GM18499 (cell line): Measurements from ENCODE around the gene GATA1.
"Not testable (repeated sequence)": the region's sequence is repeated elsewhere in the genome, so short reads cannot be mapped to it uniquely, and the experiment has no call there.

Source experiments
- ATAC-seq: cut with Tn5 transposase; IDR thresholded peaks from one replicate; pipeline ENCODE4 v1.9.1; 2021; ENCODE audit warnings: moderate number of reproducible peaks; ENCODE audit not compliant: insufficient read depth, unreplicated experiment

GATA1 gene

GRCh38 chrX:48806081-48806480, 19.7 kb downstream of the GATA1 start:
- ATAC-seq = no peak

DNA sequence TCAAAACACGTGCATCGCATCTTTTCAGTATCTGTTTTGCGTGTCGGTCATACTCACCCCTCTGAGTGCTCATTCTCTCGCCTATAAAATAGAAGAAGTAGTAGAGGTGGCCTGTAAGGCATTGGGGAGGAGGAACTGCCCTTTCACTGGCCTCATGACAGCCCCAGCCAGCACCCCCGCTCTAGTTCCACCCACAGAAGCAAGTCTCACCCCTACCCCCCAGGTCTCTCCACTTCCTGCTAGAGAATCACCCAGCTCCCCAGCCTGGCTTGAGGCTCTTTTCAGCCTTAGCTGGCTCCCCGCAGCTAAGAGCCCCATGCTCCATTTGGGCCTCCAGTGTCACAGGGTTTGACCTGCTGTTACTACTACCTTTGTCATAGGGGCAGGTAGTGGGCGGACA, 27.3 kb downstream of the GATA1 start:
- ATAC-seq = no peak

DNA sequence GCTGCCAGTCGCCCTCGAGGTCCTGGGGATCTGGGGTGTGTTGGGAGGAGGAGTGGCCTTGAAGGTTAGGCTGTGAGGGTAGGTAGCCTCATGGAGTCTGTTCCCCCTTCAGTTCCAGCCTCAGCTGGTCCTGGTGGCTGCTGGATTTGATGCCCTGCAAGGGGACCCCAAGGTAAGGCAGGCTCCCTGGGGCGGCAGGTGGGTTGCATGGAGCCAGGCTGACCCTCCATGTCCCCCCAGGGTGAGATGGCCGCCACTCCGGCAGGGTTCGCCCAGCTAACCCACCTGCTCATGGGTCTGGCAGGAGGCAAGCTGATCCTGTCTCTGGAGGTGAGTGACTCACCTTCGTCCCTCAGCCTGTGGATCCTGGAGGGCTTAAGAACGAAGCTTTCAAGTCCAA, 28.3 kb downstream of the GATA1 start:
- ATAC-seq = no peak

DNA sequence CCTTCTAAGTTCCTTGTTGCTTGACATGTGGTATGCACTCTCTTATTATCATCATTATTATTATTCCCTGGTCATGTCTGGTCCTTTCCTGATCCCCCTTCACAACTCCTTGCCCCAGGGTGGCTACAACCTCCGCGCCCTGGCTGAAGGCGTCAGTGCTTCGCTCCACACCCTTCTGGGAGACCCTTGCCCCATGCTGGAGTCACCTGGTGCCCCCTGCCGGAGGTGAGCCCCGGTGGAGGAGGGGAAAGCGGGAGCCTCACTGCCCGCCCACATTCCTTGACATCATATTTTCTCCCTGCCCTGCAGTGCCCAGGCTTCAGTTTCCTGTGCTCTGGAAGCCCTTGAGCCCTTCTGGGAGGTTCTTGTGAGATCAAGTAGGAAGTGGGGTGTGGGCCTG, 28.9 kb downstream of the GATA1 start:
- no peak for ATAC-seq

DNA sequence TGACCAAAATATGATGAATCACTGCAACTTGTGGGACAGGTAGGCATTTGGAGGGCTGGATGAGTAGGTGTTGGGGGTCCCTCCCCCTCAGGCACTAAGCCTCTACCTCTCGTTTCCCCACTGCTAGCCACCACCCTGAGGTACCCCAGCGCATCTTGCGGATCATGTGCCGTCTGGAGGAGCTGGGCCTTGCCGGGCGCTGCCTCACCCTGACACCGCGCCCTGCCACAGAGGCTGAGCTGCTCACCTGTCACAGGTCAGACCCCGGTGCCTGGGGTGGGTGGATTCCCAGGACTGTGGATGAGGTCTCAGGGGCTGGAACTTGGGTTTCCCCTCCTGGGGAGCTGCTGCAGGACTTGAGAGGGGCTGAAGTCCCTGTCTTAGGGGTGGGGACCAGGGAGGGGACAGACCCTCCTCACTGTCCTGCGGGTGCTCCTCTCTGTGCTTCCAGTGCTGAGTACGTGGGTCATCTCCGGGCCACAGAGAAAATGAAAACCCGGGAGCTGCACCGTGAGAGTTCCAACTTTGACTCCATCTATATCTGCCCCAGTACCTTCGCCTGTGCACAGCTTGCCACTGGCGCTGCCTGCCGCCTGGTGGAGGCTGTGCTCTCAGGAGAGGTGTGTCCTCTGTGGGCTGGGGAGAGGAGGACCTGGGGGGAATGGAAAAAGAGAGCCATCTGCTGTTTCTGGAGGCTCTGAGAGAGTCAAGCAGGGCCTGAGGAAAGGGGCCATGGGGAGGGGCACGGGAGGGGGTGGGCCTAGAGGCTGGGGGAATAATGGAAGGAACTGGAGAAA, 29.8 kb downstream of the GATA1 start:
- no peak for ATAC-seq

DNA sequence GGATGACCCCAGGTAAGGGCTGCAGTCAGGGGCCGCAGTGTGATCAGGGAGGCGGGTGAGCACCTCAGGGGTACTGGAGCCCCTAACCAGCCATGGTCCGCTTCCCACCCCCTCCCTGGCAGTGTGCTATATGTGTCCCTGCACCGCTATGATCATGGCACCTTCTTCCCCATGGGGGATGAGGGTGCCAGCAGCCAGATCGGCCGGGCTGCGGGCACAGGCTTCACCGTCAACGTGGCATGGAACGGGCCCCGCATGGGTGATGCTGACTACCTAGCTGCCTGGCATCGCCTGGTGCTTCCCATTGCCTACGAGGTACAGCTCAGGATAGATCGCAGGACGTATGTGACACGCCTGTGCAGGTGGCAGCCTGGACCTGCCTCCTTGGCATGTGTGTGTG, 31.7 kb downstream of the GATA1 start:
- no peak for ATAC-seq

DNA sequence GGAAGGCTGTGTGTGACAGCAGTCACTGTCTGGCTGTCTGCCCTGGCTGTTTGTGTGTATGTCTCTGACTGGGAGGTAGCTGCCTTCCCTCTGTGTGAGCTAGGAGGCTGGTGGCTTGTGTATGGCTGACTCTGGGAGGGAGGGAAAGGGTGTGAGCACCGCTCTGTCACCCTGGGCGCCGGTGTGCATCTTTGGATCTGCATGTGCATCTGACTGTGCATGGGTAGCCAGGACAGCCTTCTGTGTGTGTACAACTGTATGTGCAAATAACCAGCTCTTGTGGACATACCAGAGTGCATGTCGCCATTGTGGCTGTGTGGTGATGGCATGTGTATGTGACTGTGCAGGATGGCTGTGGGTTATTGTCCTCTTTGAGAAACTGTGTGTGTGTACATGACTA, 32.5 kb downstream of the GATA1 start:
- ATAC-seq = no peak

DNA sequence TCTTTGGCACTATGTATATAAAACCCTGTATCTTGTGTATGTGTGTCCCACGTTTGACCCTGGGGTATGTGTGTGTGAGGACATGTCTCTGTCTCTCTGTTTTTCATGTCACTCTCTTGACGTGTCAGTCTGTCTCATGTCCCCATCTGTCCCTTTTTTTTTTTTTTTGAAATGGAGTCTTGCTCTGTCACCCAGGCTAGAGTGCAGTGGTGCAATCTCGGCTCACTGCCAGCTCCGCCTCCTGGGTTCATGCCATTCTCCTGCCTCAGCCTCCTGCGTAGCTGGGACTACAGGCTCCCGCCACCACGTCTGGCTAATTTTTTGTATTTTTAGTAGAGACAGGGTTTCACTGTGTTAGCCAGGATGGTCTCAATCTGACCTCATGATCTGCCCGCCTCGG, 33.0 kb downstream of the GATA1 start:
- ATAC-seq = not testable (repeated sequence)

- ATAC-seq = no peak
Observed at GRCh38 chrX:48823053-48823452, 36.7 kb downstream of the GATA1 start.

DNA sequence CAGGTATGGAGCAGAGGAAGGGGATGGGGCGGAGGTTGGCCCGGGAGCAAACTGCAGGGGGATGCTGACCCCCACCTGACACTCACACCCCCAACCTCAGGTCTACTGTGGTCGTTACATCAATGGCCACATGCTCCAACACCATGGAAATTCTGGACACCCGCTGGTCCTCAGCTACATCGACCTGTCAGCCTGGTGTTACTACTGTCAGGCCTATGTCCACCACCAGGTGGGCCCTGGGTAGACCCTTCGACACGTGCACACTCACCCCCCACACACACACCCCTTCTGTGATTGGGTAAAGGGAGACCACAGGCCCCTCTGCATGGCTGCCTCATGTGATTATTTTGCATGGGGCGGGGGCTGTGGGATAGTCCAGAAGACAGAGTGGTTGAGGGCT, 37.7 kb downstream of the GATA1 start:
- no peak for ATAC-seq

DNA sequence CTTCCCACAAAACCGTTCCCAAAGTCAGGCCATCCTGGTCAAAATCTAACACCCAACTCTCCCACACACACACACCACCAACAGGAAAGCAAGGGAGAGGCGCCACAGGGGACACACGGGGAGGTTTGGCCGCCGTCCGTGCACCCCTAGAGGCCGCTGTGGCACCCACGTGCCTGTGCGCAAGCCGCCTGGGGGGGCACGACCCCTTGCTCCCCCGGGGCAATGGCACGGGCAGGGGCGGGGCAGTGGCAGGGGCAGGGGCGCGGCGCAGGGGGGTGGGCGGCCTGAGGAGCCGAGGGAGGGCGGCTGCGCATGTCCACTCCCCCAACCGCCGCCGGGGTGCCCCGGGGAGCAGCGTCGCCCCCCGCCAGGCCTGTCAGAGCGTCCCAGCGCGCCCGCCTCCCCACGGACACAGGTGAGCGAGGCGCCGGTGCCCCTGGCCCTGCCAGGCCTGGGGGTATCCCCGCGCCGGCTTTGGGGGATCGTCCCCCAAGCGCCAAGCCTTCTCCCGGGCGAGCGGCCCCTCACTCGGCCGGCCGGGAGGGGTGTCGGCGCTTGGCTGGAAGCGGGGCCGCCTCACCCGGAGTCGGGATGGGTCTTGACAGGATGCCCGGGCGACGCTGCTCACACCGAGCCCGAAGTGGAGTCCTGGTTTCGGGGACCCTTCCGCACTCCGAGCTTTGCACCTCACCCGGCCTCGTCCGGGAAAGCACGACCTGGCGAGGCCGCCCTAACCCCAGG, 39.9 kb downstream of the GATA1 start, which contains the start of gene ERAS:
Gene ERAS (plus strand): TSS at position 379 of the 741 bp plus-strand sequence. CDS start 2,611 bp downstream, outside the sequence.
- no peak for ATAC-seq

DNA sequence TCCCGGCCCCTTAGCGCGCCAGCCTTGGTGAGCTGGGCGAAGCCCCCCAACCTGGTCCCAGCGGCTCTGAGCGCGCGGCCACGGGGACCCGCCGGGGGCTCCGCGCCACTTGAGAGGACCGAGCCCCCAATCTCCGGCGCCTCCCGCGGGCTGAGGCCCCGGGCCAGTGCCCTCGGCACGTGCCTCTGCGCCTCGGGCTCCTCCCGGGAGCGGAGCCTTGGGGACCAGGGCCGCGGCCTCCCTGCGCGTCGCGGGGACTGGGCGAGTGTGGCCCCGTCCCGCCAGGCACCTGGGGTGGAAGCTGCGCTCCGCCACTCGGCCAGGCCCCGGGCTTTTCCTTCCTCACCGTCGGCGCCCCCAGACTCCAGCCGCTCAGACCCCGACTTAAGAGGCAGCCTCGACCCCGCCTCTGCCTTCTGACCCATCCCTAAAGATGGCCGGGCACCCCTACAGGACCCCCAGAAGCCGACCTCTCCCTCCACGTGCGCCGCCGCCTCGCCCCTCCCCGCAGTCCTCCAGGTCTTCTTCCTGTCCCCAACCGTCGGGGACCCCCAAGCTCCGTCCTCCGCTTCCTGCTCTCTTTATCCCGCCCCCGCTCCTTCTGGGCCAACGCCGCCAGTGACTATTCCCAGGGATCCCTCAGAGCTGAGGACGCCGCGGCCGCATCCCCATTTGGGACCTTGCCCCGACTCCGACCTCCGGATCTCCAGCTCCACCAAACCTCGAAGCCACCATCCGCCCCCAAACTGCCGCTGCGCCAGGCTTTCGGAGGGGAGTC, 40.7 kb downstream of the GATA1 start:
- ATAC-seq = no peak

GRCh38 chrX:48827654-48827968, 41.2 kb downstream of the GATA1 start:
- ATAC-seq = no peak

GRCh38 chrX:48829016-48829735, 42.8 kb downstream of the GATA1 start:
- ATAC-seq = no peak

DNA sequence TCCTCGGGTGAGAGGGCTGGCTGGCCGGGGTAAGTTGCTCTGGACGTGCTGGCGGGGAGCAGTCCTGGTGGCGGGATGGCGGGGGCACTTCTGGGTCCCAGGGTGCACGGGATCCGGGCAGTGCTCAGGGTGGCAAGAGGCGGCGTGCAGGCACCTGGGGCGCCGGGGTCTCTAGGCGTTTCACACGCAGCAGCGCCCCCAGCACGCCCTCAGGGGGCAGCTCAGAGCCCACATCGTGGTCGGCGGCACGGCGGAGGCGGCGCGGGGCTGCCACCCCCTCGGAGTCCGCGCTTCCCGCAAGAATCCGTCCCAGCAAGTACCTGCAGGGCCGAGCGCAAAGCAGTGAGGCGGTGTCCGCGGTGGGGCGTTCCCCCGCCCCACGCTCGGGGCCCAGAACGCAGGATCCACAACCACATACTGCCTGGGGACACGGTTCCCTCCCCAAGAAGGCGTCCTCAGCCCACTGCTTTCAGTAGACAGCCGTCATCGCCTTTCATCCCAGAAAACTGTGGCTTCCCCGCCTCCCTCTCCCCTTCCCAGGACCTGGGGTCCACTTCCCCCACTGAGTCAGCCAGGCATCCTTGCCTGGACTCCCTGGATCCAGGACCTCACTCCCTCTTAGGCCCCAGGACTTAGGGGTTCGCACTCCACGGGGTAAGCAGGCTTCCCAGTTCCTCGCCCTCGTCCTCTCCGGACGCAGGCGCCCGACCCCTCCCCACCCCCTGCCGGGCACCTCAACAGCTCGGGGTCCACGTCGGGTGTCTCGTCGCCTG, 44.9 kb downstream of the GATA1 start:
- no peak for ATAC-seq

- ATAC-seq = no peak
Observed at GRCh38 chrX:48831909-48832291, 45.5 kb downstream of the GATA1 start.

DNA sequence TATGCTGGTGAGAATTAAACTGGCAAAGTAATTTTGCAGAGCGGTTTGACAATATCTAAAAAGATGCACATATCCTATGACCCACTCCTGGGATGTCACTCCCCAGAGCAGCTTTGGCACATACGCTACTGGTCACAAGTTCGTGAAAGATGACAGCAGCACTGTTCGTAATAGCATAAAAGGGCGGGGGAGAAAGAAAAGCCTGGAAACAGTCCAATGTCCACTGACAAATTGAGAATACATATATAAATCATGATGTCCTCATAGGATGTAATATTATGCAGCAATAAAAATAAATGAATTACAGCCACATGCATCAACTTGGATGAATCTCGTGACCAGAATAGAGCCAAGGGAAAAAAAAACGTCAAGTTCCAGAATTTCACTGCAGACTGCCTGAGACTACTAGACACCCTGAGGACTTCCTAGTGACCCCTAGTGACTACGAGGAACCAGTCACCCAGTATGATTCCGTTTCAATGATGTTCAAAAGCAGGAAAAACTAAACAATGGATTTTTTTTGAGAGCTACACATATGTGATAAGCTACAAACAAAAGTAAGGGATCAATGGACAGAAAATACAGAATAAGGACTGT, 47.2 kb downstream of the GATA1 start:
- no peak for ATAC-seq

GRCh38 chrX:48834383-48834709, 48.0 kb downstream of the GATA1 start:
- ATAC-seq = no peak

DNA sequence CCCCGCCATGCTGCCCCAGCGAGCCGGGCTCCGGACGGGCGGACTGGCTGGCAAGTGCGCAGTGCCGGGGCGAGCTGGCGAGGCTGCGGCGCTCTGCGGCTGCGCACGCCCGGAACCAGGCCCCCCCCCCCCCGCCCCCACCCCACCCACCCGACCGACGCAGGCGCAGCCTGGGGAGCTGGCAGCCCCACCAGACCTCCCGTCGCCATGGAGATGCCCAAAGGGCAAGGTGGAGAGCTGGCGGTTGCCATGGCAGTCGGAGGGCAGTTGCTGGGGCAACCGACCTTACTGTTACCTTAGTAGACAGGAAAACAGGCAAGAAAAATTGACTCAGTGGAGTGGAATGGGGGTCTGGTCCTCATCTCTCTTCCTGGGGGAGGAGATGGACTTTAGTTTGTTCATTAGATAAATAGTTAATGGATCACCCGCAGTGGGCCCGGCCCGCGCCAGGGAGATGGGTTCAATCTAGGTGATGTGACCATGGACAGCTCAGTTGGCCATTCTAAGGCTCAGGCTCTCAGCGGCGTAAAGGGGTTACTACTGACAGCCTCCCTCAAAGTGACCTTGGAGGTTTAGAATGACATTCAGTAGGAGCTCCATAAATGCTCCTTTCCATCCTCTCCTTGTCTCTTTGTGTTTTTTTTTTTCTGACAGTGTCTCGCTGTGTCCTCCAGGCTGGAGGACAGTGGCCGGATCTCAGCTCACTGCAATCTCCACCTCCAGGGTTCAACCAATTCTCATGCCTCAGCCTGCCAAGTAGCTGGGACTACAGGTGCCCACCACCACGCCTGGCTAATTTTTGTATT, 49.3 kb downstream of the GATA1 start, which contains the start of gene PCSK1N:
Gene PCSK1N (minus strand): TSS at position 87 of the 806 bp plus-strand sequence. CDS start 78 bp downstream, at position 9.
- no peak for ATAC-seq
